ENCODE results near the gene CDK14. TPM values are rescaled to one million over a fixed set of nuclear protein-coding genes. Genes with fewer than 3 reads are reported as not detected.
"Not testable (repeated sequence)": the region's sequence is repeated elsewhere in the genome, so short reads cannot be mapped to it uniquely, and the experiment has no call there.

CDK14 gene
- total RNA-seq, 1 experiment from 2014 or later, result 23.6 TPM

DNA sequence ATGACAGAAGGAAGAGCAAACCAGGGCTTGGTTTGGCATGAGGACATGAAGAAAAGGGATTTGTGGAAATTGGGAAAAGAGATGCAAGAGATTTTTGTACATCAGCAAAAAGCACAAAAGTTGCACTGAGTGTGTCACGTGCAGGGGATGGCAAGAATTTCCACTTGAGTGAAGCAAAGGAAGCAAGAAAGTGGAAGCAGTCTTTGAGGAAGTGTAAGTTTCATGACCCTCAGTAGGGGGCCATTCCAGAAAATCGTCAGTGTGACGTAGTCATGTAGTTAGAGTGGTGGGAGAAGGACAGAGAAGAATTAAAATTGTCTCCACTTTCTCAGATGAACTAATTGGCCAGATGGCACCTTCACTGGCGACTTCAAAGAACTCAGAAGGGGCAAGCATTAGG, 544.9 kb downstream of the CDK14 start:
- DNase-seq (ENCODE audit: low read depth), result no peak

DNA sequence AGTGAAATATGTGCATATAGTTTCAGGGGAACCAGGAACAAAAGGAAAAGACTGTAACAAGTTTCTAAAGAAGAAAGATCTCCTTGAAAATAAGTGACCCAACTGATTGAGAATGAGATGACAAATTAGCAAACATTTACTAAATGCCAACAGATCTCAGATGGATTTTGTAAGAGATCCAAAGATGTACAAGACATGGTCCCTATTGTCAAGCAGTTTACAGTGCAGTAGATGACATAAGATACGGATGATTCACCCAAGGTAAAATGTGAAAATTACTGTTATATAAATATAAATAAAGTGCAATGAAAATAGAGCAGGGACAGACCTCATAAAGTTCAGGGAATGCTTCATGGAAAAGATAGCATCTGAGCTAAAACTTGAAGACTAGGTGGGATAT, 546.6 kb downstream of the CDK14 start:
- no peak for DNase-seq (ENCODE audit: low read depth)

DNA sequence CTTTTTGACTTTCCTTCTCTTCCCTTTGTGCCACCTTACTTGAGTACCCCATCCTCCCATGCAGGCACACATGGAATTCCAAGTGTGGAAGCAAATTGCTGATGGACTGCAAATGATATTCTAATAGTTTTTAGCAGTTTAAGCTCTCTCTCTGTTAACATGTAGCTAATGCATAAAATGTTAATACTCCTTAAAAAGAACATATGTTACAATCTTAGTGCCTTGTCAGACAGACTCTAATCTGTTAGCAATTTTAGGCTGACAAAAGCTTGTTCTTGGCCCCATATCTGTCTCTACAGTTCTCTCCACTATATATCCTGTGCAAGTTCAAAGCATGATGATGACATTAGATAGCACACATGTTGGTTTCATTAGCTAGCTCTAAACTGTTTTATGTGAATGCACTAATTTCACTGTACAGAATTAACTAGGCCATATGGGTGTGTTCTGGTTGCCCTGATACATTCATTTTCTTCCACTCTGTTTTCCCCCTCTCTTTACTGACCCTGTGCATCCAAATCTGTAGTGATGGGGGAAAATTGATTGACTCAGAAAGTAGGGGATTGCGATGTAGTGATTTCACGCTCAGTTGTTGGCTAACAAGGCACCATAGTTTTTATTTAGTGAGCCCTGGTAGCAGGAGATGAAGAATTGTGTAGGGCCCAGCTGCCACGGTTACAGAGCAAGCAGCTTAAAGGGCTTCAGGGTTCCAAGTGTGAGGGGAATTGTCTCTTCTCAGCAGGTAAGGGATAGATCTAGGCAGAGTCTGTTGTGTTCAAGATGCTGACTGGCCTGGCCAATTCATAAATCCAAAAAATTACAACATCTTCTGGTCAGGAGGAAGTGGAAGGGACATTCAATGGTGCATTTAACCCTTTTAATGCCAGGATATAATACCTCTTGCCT, 553.5 kb downstream of the CDK14 start:
- DNase-seq (ENCODE audit: low read depth), result no peak

DNA sequence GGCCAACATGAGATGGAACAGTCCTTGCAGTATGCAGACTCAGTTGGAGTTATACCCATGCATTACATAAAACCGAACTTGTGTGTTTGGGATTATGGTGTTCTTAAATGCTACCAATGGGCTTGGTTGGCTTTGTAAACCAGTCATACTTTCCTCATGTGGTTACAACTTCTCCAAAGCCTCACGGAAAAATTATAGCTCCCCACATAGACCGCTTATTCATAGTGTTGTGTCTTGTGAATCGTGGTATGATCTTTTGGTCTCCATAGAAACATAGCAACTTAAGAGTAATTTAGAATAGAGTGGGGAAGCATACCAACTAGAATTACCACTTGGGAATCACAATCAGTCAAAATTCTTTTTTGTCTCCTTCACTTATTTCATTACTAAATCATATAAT, 555.8 kb downstream of the CDK14 start:
- peak; percentile 50 for DNase-seq (ENCODE audit: low read depth)

DNA sequence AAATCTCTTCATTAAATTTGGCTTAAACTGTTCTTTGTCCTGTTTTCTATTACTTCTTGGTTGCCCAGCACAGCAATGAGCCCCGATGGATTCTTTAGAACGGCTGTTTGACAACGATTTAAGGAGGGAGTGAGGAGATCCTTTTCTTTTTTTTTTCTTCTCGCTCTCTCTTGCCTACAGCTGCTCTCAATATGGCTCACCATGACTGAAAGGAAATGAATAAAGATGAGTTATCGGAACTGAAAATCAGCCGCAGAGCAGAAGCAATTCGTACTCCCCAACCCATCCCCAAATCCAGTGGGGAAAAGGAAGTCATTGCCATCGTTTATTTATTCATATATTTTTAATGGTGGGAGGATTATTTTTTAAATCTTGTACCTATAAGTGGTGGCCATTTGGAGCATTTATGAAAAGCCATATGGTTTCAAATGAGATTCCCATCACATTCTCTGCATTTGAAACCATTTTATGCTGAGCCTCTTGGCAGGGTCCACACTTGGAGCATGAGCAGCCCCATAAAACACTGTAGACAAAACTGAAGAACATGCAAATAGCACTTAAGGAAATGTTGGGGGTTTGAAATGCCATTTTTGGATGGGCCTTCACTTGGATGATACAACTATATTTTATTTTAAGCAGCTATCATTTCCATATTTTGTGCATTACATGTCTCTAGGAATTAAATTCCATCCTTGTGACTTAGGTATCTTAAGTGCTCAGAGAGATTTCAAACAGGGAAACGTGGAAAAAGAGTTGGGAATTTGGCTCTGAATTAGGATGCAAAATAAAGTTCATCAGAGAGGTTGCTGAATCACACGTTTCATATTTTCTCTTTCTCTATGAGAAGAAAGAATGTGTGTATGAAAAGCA, 560.4 kb downstream of the CDK14 start:
- DNase-seq (ENCODE audit: low read depth), result no peak

DNA sequence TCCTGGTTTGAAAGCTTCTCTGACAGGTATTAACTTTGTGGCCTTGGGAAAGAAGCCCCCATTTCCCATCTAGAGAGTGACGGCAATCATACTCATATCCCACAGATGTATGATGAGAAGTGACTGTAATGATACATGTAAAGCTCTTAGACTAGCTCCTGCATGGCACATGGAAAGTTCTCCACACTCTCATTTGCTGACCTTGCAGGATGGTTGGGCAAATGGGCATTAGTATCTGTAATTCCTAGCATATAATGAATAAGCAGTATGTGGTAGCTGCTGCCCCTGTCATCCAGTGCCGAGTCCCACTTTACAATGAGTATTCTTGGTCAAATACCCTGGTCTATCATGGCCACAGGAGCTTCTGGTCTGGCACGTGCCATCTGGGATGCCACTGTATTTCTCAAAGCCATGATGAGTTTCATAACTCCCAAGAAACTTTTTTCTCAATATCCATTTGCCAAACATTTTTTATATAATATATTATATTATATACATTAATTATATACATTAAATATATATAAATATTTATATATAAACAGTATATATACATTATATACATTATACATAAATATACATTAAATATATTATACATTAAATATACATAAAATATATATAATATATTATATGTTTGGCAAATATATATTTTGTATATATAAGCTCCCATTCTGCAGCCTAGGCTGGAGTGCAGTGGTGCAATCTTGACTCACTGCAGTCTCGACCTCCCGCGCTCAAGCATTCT, 561.6 kb downstream of the CDK14 start:
- no peak for DNase-seq (ENCODE audit: low read depth)

DNA sequence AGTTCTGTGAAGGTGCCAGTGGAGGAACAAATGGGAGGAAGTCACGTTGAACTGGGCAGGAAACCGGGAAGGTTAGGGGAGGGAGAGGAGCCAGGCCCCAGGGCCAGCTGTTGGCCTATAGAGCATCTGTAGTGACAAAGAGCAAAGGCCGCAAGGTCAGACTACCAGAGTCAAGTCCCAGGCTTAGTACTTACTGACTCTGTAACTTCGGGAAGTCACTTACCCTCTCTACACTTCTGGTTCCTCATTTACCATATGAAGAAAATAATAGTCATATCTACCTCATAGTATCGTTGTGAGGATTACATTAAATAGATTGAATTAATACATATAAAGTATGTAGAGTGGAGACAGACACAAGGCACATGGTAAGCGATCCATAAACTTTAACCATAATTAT, 566.3 kb downstream of the CDK14 start:
- no peak for DNase-seq (ENCODE audit: low read depth)

DNA sequence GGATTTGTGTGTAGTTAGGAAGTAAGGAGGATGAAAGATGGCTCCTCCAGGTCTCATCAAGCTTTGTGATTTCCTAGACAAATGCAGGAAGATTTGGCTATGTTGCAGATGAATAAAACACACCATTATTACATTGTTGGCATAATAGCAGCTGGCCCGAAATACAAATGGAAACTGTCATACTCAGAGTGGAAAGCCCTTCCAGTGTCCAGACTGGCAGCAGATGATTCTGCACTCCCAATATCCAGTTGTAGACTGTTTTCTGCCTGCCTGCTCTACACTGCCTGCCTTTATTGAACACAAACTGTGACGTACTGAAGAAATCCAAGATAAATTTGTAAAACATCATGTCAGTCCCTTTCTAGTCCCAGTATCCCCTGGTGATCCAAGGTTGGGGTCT, 568.4 kb downstream of the CDK14 start:
- DNase-seq (ENCODE audit: low read depth), result peak; percentile 48

DNA sequence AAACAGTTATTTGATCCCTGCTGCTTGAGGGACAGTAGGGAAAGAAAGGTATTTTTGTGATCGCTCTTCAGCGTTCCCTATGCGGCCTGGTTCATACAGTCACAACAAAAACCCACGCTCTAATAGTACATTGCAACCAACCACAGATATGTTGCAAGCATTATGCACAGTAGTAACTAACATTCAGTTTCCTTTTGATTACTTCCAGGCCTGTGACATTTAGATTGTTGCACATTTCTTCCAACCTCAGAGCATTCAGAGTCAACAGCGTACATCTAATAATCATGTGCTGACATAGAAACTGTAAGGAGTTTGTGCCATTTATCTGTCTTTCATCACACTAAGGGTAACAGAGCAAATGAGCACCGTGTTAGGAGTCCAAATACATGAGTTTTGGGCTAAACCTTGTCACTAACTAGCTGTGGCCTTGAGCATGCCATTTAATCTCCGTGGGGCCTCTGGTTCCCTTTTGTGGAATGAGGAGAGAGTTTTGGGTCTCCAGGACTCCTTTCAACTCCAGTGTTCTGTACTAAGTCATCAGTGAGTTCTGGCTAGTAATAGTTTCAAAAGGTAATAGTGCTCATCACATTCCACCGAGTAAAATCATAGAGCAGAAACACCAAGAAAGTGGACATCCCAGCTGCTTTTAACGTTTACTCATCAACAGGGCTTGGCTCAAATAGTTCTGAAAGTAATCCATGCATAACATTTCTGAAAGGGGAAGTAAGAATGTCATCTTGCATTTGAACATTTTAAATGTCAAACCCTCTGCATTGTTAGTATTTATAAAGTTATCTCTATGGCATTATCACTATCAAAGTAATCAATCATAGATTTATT, 569.1 kb downstream of the CDK14 start:
- DNase-seq (ENCODE audit: low read depth), result peak; percentile 96

DNA sequence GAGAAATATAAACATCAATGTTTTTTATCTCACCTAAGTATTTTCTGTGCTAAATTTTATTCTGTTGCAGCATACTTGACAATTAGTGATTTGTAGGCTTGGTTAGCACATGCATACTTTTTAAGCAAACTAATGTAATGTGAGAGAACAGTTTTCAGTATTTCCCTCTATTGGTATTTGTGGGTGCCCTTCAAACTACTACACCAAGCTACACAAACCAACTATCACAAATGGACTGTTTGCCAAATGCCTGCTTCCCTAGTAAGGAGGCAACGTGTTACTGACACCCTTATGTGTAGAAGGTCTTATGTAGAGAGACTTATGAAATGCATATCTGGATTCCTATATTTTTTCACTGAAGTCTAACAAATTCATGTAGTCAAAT, 569.7 kb downstream of the CDK14 start:
- DNase-seq (ENCODE audit: low read depth), result peak; percentile 46

DNA sequence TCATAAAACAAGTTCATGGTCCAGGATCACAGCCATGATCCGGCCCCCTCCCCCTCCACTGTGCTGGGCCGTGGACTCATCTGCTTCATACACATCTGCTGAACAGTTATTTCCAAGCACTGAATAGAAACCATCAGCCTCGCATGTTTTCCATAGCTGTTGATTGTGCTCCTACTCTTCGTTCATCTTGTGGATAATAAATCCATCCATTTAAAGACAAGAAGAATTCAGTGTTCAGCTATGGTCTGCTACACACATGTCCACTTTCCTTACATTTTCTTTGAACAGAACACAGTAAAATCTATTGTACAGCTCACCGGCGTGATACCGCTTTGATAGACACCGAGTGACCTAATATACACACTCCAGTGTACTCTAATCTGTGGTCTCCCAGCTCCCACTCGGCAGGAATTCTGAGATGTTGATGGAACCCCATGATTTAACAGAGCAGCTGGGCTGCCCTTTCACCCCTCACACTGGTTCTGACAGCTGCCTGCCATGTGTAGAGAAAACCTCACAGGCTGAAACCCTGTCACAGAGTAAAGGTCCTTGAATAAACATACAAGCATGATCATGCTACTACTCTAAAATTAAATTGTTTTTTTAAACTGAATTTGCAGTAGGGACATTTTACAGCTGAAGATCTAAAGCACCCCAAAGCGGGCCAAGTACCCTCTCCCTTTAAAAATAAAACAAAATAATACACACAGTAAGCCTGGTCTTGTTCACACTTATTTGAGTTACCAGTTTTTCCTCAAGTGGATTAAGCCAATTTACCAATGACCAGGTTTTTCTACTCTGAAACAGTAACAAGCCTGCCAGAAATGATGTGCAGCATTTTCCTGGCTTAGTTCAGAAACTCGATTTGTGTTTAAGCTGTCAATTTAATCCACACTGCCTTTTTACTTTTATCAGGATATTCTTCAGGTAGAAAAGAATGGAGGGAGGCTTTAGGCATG, 573.0 kb downstream of the CDK14 start:
- DNase-seq (ENCODE audit: low read depth), result peak; percentile 97

DNA sequence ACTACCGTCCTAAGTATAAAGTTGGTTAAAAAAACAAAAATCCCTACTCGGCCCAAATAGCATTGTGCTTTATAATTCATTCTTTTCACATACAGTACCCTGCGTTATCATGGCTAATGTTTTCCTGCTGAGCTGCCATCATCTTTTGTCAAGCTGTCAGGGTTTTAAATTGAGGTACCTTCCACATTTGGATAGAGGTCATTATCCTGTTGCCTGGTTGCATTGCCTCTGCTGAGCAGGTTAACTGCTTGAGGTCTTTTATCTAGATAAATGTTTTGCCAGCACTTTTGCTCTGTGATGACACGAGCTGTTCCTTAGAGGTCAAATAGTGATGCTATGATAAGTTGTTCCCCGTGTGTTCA, 573.7 kb downstream of the CDK14 start:
- DNase-seq (ENCODE audit: low read depth), result no peak

DNA sequence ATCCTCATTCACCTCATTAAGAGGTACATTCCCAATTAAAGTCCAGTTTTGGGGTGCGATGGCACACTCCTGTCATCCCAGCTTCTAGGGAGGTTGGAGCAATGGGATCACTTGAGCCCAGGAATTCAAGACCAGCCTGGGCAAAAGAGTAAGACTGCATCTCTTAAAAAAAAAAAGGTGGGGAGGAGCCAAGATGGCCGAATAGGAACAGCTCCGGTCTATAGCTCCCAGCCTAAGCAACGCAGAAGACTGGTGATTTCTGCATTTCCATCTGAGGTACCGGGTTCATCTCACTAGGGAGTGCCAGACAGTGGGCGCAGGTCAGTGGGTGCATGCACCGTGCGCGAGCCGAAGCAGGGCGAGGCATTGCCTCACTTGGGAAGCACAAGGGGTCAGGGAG, 577.1 kb downstream of the CDK14 start:
- DNase-seq (ENCODE audit: low read depth), result not testable (repeated sequence)

DNA sequence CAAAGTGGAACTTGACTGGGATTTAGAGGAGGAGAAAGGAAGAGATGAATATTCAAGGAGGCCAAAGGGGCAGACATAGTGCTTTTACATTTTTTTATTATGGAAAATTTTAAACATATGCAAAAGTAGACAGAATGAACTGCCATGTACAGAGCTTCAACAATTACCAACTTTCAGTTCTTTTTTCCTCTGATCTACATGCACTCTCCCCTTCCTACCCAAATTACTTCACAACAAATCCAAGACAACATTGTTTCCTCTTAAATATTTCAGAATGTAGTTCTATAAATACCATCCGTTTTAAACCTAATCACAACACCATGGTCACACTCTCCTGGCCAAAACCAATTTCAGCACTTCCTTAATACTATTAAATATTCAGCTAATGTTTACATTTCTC, 584.6 kb downstream of the CDK14 start:
- no peak for DNase-seq (ENCODE audit: low read depth)

DNA sequence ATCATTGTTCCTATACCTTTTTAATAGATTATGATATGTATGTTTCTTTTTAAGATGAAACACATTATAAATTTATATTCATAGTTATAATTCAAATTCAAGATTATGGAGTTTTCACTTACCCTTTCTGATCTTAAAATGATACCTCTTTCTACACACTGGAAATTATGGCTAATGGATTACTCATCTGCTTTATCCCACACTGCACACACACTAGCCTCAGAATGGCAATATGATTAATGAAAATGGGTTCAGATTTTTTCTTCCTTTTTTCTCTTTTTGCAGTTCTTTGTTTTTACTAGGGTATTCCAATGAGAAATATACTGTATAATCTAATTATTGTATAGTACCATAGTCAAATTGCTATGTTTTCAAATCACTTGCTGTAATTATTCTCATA, 585.8 kb downstream of the CDK14 start:
- peak; percentile 56 for DNase-seq (ENCODE audit: low read depth)

DNA sequence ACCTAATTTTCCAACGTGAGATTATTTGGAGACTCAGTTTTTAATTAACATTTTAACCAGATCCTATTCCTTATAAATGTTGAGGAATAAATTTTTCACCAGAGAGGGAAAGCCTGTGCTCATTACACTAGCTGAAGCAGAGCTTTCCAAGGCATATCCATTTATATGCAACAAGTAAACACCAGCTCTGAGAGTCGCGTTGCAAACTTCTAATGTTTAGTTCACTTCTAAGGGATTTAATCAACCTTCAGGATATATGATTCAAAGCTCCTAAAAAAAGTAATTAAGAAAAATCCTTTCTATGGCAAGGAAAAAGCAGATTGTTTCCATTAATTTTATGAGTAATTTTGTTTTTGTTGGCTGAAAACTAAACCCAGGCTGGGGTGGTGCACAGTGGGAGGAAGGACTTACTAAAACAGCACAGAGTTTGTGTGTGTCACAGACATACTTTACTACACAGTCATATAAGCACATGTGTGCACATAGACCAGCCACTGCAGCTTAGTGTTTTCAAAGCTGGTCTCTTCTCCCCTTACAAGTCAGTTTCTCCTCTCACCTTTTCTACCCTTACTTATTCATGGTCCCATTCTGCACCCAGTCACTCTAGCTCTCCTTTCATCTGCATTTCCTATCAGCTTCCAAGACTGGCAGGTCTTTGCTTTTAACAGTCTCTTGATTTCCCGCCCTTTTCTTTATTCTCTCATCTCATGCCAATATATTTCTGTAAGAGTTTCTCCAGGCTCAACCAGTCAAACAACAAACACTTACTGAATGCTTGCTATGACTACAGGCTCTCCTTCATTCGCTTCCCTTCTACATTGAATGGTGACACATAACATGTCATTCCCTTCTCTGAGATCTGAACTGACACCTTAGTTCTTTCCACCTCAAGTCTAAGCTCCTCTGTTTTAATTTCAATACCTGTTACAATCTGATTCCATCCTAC, 587.0 kb downstream of the CDK14 start:
- peak; percentile 92 for DNase-seq (ENCODE audit: low read depth)

DNA sequence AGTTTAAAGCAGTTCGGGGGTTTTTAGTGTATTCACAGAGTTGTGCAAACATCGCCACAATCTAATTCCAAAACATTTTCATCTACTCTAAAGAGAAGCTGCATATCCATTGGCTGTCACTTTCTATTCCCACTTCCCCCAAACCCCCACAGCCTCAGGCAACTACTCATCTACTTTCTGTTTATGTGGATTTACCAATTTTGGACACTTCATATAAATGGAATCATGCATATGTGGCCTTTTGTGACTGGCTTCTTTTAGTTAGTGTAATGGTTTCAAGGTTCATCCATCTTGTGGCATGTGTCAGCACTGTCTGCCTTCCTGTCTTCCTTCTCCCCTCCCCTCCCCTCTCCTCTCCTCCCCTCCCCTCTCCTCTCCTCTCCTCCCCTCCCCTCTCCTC, 589.6 kb downstream of the CDK14 start:
- DNase-seq (ENCODE audit: low read depth), result no peak

DNA sequence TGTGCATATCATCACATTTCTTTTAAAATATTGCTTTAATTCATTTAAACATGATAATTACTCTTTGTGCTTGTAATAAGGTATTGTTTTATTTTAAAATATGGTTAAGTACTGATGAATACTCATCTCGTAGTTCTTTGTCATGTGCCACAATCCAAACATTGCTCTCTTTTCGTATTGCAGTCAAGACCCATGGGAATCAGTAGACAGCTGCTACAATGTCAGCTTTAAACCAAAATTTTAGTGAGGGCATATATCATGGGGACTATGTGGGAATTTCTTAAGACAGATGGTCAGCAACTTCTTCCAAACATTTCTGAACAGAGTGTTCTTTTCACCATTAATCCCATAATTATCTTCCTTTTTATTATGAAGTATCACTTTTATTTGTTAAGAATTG, 590.9 kb downstream of the CDK14 start:
- DNase-seq (ENCODE audit: low read depth), result peak; percentile 94

DNA sequence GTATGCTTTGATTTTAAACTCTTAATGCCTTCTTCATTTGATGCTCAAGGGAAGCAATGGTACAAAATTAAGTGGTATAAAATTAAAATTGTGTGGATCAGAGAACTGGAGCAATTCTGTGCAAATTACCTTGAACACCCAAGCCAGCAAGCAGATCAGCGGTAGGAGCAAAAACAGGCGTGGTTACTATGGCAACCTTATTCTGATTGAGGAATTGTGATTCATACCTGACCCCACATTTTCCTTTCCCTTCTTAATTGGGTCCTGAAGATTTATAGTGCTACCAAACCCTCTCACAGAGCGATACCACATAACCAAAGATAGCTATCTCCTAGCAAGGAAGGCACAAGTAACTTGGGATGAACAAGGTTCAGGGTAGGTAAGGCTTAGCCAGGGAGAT, 595.6 kb downstream of the CDK14 start:
- DNase-seq (ENCODE audit: low read depth), result no peak

All from LHCN-M2 (cell line).